Activated naive CD8-positive, alpha-beta T cell treated with anti-CD3 and anti-CD28 coated beads, Interleukin-2, amount 10 ng/mL, durations not matched to agents 7 days and 5 days (primary cell): ENCODE measurements around the gene HOXA13. TPM values are rescaled to one million over a fixed set of nuclear protein-coding genes. Genes with fewer than 3 reads are reported as not detected.

Experiments
- ATAC-seq: fragments of 150-1000 bp; cut with Tn5 transposase; one replicate; pipeline ENCODE4 v1.10.0; 2021; ENCODE audit warnings: low read depth, moderate library complexity
- POLR2A ChIA-PET: fragments of 350-600 bp; sonication (Branson Sonifier 250); formaldehyde crosslinking; loops from one replicate; lab custom pipeline; 2021; ENCODE audit warnings: antibody characterized with exemption; lab: Charles Lee
- DNase-seq: peaks from one replicate; pipeline ENCODE4 v3.0.0; 2021
- H3K27ac Mint-ChIP-seq: one replicate; pipeline ENCODE4 v1.8.0; 2022; ENCODE audit warnings: mild to moderate bottlenecking, mixed read lengths
- H3K27me3 Mint-ChIP-seq: one replicate; pipeline ENCODE4 v1.8.0; 2022; ENCODE audit warnings: mild to moderate bottlenecking, moderate library complexity, mixed read lengths
- H3K36me3 Mint-ChIP-seq: one replicate; pipeline ENCODE4 v1.8.0; 2021; ENCODE audit warnings: mild to moderate bottlenecking, mixed read lengths
- H3K4me1 Mint-ChIP-seq: one replicate; pipeline ENCODE4 v1.8.0; 2021; ENCODE audit warnings: mixed read lengths
- H3K4me3 Mint-ChIP-seq: one replicate; pipeline ENCODE4 v1.8.0; 2022; ENCODE audit warnings: mild to moderate bottlenecking, moderate library complexity, mixed read lengths
- H3K9me3 Mint-ChIP-seq: one replicate; pipeline ENCODE4 v1.8.0; 2021; ENCODE audit warnings: mixed read lengths
- total RNA-seq, 2 experiments: library from RNA; stranded (reverse); gene quantifications; one replicate each; pipeline ENCODE4 v1.2.3, GENCODE V29; 2021

Gene HOXA13
- total RNA-seq, 2 experiments from 2014 or later = not detected

DNA sequence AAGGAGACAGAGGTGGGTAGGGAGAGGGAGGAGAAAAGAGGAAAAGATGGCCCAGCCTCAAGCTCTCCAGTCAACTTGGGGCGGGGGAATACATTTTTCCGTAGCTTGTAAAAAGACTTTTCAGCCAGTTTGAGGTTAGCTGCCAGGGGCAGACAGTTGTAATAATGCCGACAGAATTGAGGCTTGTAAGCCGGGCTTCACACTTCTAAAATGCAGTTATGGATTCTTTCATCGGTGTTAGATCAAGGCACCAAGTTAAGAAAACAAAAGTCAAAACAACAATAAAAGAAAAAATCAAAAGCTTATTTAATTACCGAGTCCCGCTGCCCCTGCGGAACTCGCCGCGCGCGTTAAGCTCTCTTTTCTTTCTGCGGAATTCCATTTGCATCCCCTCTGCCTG is 42.3 kb upstream of the HOXA13 start:
- no peaks in the 10 kb centered on the region for H3K36me3 Mint-ChIP-seq
- peaks cover 15% of the 10 kb centered on the region for H3K4me1 Mint-ChIP-seq
- H3K4me3 Mint-ChIP-seq = peak overlapping the region; percentile 55
- peaks cover 91% of the 10 kb centered on the region for H3K27me3 Mint-ChIP-seq
- ATAC-seq = no peak
- no peaks in the 10 kb centered on the region for H3K9me3 Mint-ChIP-seq
- POLR2A ChIA-PET = no interaction called here
- peak overlapping the region; percentile 50 for H3K27ac Mint-ChIP-seq
- no peak for DNase-seq

- ATAC-seq (no peak), DNase-seq (no peak)
- H3K4me3 Mint-ChIP-seq = no peak overlapping the region
- POLR2A ChIA-PET = no interaction called here
- H3K9me3 Mint-ChIP-seq = no peaks in the 10 kb centered on the region
- H3K27me3 Mint-ChIP-seq = peaks cover 91% of the 10 kb centered on the region
- H3K27ac Mint-ChIP-seq = no peak overlapping the region
- no peaks in the 10 kb centered on the region for H3K36me3 Mint-ChIP-seq
- peaks cover 17% of the 10 kb centered on the region for H3K4me1 Mint-ChIP-seq
Measured at GRCh38 chr7:27241189-27242056, 41.5 kb upstream of the HOXA13 start.

- DNase-seq = no peak
- Mint-ChIP-seq H3K27ac (no peak overlapping the region), H3K9me3 (no peaks in the 10 kb centered on the region), H3K4me1 (peaks cover 18% of the 10 kb centered on the region), H3K36me3 (no peaks in the 10 kb centered on the region), H3K4me3 (no peak overlapping the region), H3K27me3 (peaks cover 87% of the 10 kb centered on the region)
- ATAC-seq = no peak
- POLR2A ChIA-PET = no interaction called here
Measured at GRCh38 chr7:27240015-27240731, 40.3 kb upstream of the HOXA13 start.

- Mint-ChIP-seq H3K4me3 (no peak overlapping the region), H3K36me3 (no peaks in the 10 kb centered on the region), H3K9me3 (no peaks in the 10 kb centered on the region), H3K27me3 (peaks cover 85% of the 10 kb centered on the region), H3K4me1 (peaks cover 18% of the 10 kb centered on the region), H3K27ac (no peak overlapping the region)
- no peak for ATAC-seq
- DNase-seq = no peak
- POLR2A ChIA-PET = no interaction called here
Measured at GRCh38 chr7:27239387-27240014, 39.6 kb upstream of the HOXA13 start.

DNA sequence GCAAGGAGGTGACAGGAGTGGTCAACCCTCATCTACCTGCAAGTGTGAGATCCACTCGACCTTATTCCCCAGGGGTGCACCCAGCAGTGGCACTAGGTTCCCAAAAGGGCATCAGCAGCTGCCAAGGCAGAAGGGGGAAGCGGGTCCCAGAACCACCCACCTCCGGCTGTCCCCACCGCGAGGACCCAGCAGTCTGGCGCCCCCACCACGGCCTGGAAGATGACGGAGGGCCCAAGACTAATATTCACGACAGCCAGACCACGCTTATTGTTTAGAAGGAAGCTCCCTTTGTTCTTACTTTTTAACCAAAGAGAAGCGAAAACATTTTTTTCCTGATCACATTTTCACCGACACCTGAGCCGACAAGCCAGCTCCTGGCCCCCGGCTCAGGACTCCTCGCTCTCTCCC is 39.1 kb upstream of the HOXA13 start:
- H3K4me3 Mint-ChIP-seq = peak overlapping the region; percentile 37
- DNase-seq (no peak), ATAC-seq (no peak)
- peaks cover 16% of the 10 kb centered on the region for H3K4me1 Mint-ChIP-seq
- no peaks in the 10 kb centered on the region for H3K36me3 Mint-ChIP-seq
- H3K27me3 Mint-ChIP-seq = peaks cover 85% of the 10 kb centered on the region
- POLR2A ChIA-PET = no interaction called here
- no peaks in the 10 kb centered on the region for H3K9me3 Mint-ChIP-seq
- no peak overlapping the region for H3K27ac Mint-ChIP-seq

DNA sequence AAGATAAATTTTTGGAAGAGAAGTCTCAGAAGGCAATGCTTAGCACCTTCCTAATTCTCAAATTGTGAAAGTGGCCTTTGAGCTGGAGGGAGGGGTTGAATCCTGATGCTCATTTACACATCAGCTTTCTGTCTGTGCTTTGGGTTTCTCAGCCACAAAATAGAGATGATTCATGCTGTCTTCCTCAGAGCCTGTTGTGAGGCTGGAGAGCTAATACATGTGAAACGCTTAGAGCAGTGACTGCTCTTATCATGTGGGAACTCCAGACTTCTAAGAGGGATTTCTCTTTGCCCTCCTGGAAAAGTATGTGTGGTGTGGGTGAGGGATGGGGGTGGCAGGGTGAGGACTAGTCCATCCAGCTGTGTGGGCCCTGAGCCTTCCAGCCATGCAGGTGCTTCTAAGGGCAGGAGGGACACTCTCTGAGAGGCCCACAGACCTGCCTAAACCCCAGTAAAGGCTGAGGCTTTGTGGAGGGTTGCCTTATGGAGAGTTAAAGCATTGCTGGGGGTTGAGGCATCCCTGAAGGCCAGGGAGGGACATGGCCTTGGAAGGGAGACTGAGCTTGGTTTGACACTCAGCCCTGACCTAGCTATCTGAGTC is 37.9 kb upstream of the HOXA13 start:
- DNase-seq (no peak), ATAC-seq (no peak)
- POLR2A ChIA-PET = no interaction called here
- peaks cover 14% of the 10 kb centered on the region for H3K4me1 Mint-ChIP-seq
- no peak overlapping the region for H3K4me3 Mint-ChIP-seq
- H3K27me3 Mint-ChIP-seq = peaks cover 88% of the 10 kb centered on the region
- no peak overlapping the region for H3K27ac Mint-ChIP-seq
- H3K36me3 Mint-ChIP-seq = no peaks in the 10 kb centered on the region
- no peaks in the 10 kb centered on the region for H3K9me3 Mint-ChIP-seq

DNA sequence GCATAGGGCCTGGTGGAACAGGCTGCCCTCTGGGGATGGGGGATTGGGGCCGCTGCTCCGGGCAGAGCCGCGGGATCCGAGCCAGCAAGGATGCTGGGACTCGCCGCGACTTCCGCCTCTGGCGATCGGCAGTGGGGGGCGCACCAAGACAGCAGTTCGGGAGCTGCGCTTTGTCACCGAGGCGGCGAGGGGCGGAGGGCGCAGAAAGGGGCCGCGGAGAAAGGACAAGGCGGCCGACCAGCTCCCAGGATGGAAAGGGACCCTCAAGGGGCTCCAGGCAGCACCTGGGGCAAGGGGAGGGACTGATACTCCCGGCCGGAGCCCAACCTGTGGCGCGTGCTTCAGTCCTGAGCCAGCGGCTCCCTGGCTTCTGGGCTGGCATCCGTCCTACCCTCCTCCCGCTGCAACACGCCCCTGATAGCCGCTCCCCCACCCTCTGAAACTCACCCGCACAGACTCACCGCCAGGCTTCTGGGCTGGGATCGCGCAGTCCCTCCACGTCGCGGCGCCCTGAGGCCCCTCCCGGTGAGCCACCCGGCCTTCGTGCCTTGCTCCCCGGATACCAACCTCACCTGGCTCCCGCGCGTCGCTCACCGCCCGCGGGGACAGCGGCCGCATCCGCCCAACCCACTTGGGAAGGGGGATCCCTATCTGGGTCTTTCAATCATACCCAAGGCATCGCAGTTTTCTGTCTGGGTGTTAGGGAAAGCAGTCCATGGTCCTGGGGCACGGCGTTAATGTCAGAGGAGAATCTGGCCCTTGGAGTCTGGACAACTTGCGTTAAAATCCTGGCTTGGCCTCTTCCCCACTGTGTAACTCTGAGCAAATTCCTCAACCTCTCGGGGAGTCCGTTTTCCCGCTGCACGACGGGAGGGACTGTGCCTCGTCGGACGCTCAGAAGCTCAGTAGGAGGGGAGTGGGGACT is 35.8 kb upstream of the HOXA13 start:
- POLR2A ChIA-PET = no interaction called here

DNA sequence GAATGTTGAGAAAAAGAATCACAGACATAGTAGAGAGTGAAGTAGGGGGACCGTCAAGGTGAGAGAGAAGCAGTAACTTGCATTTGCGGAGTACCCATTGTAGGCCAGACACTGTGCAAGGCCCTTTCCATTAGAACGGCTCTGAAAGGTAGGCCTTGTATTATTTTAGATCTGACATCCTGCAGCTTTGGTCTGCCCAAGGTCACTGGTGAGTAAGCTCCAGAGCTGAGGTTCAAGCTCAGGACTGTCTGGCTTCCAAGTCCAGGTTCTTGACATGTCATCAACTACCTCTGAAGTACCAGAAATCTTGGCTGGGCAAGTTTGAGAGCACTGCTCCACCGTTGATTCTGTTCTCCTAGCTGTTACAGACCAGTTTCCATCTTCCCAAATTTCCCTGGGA is 29.6 kb upstream of the HOXA13 start:
- Mint-ChIP-seq H3K27me3 (peaks cover 58% of the 10 kb centered on the region), H3K4me1 (peaks cover 2% of the 10 kb centered on the region)

More for the DNA sequence above, 35.8 kb upstream of the HOXA13 start:
- H3K4me3 Mint-ChIP-seq = peak overlapping the region; percentile 48
- peak; percentile 56 for ATAC-seq
- no peak for DNase-seq
- no peaks in the 10 kb centered on the region for H3K36me3 Mint-ChIP-seq
- H3K9me3 Mint-ChIP-seq = no peaks in the 10 kb centered on the region
- no peak overlapping the region for H3K27ac Mint-ChIP-seq
- peaks cover 6% of the 10 kb centered on the region for H3K4me1 Mint-ChIP-seq
- peaks cover 67% of the 10 kb centered on the region for H3K27me3 Mint-ChIP-seq

GRCh38 chr7:27224983-27225934 is 25.4 kb upstream of the HOXA13 start:
- no peak overlapping the region for H3K4me3 Mint-ChIP-seq
- no peak for ATAC-seq

More for the DNA sequence above, 29.6 kb upstream of the HOXA13 start:
- no peaks in the 10 kb centered on the region for H3K36me3 Mint-ChIP-seq
- DNase-seq = no peak
- no peaks in the 10 kb centered on the region for H3K9me3 Mint-ChIP-seq
- no peak for ATAC-seq
- H3K27ac Mint-ChIP-seq = no peak overlapping the region
- POLR2A ChIA-PET = no interaction called here
- H3K4me3 Mint-ChIP-seq = no peak overlapping the region

GRCh38 chr7:27223941-27224575 is 24.2 kb upstream of the HOXA13 start:
- Mint-ChIP-seq H3K9me3 (no peaks in the 10 kb centered on the region), H3K36me3 (no peaks in the 10 kb centered on the region), H3K27me3 (peaks cover 84% of the 10 kb centered on the region), H3K4me1 (peaks cover 6% of the 10 kb centered on the region), H3K4me3 (no peak overlapping the region), H3K27ac (no peak overlapping the region)
- ATAC-seq (no peak), DNase-seq (no peak)
- POLR2A ChIA-PET = no interaction called here

More at GRCh38 chr7:27224983-27225934, 25.4 kb upstream of the HOXA13 start:
- POLR2A ChIA-PET = no interaction called here
- Mint-ChIP-seq H3K4me1 (peaks cover 2% of the 10 kb centered on the region), H3K9me3 (no peaks in the 10 kb centered on the region), H3K27ac (no peak overlapping the region), H3K36me3 (no peaks in the 10 kb centered on the region), H3K27me3 (peaks cover 78% of the 10 kb centered on the region)
- no peak for DNase-seq

GRCh38 chr7:27221201-27221797 is 21.4 kb upstream of the HOXA13 start:
- POLR2A ChIA-PET = no interaction called here
- no peak overlapping the region for H3K4me3 Mint-ChIP-seq
- no peak overlapping the region for H3K27ac Mint-ChIP-seq
- peaks cover 6% of the 10 kb centered on the region for H3K4me1 Mint-ChIP-seq
- H3K9me3 Mint-ChIP-seq = no peaks in the 10 kb centered on the region
- ATAC-seq (no peak), DNase-seq (no peak)
- peaks cover 85% of the 10 kb centered on the region for H3K27me3 Mint-ChIP-seq
- no peaks in the 10 kb centered on the region for H3K36me3 Mint-ChIP-seq
